ENCODE measurements around the gene HS3ST6.

Gene HS3ST6

DNA sequence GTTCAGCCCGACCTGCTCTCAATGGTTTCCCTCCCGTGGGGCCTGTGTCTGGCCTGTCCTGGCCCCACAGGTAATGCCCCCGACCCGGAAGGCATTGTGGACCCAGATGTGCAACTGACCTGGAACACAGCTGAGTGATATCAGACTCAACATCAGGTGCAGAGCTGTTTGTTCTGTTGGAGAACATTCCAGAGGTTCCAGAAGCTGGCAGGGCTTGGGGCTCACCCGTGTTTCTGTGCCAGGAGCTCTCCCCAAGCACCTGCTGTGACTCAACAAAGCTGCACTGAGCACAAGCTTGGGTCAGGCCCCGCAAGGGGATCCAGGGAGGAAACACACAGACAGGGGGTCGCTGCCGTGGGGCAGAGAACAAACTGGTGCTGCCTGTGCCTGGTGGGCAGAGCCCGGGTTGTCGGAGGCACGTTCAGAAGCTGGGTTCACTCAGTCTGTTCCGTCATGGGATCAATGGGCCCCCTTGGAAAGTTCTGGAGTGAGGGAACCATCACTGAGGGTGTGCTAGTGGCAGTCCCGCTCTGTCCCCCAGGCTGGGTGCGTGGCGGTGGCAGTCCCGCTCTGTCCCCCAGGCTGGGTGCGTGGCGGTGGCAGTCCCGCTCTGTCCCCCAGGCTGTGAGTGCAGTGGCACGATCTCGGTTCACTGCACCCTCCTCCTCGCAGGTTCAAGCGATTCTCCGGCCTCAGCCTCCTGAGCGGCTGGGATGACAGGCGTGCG, 22.1 kb downstream of the HS3ST6 start:
- DNase-seq (ENCODE audit: low read depth): no peak
- TF ChIP-seq CTCF (IDR thresholded peaks at IDR 0.05; ENCODE audit: control insufficient read depth, insufficient read depth, low read depth, low read length, missing control alignments): no peak
- H3K4me3 ChIP-seq (ENCODE audit: control insufficient read depth, low read depth, low read length): no peak overlapping the region

DNA sequence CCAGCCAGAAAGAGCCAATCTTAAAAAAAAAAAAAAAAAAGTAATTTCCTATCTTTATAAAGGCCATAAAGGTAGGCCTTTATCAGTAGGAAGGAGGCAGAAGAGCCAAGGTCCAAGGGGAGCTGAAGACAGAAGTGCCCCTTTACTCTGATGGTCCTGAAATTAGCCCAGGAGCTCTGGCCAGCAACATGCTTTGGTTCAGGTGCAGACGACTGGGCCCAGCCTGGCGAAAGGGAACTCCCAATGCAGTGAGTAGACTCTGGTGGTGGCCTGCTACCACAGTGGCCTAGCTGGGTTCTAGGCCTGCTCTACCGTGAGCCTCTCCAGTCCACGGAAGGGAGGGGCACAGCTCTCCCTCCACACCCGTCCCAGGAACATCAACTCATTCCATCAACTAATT, 23.1 kb downstream of the HS3ST6 start:
- no peak overlapping the region for H3K4me3 ChIP-seq (ENCODE audit: control insufficient read depth, low read depth, low read length)
- TF ChIP-seq CTCF (IDR thresholded peaks at IDR 0.05; ENCODE audit: control insufficient read depth, insufficient read depth, low read depth, low read length, missing control alignments): no peak
- DNase-seq (ENCODE audit: low read depth): no peak

DNA sequence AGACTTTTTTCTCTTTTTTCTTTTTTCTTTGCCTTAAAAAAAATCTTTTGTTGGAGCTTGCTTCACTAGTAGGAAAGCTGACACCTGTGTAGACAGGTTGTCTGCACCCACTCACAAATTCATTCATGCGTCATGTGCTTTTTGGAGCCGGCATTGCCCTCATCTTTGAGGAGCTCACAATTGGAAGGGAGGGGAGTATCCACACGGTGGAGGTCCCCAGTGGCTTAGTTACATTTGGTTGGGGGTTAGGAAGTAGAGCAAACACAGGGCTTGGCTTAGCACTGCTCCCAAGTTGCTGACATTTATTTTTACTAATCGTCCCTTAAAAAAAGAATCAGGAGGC, 27.5 kb downstream of the HS3ST6 start:
- no peak for TF ChIP-seq CTCF (IDR thresholded peaks at IDR 0.05; ENCODE audit: control insufficient read depth, insufficient read depth, low read depth, low read length, missing control alignments)
- no peak overlapping the region for H3K4me3 ChIP-seq (ENCODE audit: control insufficient read depth, low read depth, low read length)
- DNase-seq (ENCODE audit: low read depth): no peak

DNA sequence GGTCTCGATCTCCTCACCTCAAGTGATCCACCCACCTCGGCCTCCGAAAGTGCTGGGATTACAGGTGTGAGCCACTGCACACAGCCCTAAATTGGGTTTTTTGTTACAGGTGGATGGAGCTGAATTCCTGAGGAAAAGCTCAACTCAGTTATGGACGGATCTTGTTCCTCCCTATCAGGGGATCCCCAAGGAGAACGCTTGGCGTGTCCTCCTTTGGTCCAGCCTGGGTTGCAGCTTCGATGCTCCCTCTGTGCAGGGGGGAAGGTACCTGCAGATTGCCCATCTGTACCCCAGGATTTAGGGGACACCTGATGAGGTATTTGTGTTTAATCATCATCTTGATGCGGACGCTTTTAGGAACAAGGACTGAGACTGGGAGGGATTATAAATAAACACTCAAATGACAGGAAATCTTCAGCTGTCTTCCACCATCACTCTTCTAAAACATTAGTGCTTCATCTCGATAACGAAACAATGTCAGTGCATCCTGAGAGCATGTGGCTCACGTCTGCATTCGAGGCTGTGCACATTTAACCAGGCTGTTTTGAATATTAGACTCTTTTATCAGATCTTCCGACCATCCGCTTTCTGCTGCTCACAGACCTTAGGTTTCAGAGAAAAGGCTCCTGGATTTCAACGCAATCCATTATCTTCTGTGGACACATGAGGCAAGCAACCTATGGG, 28.0 kb downstream of the HS3ST6 start:
- no peak for DNase-seq (ENCODE audit: low read depth)
- no peak overlapping the region for H3K4me3 ChIP-seq (ENCODE audit: control insufficient read depth, low read depth, low read length)
- no peak for TF ChIP-seq CTCF (IDR thresholded peaks at IDR 0.05; ENCODE audit: control insufficient read depth, insufficient read depth, low read depth, low read length, missing control alignments)

DNA sequence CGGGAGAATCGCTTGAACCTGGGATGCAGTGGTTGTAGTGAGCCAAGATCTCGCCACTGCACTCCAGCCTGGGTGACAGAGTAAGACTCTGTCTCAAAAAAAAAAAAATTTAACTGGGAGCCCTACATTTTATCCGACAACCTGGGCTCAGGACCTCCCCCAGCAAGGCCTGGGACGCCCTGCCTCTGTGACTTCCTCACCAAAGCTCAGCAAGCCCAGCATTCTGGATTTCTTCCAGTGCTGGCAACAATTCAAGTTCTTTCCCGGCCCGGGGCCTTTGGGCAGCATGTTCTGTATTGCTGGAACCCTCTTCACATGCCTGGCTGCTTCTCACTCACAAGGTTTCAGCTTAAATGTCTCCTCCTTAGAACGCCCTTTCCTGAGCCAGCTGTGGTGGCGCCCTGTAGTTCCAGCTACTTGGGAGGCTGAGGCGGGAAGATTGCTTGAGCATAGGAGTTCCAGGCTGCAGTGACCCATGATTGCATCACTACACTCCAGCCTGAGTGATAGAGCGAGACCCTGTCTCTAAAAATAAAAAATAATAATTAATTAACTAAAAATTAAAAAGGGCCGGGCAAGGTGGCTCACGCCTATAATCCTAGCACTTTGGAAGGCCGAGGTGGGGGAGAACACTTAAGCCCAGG, 30.4 kb downstream of the HS3ST6 start:
- DNase-seq (ENCODE audit: low read depth): no peak
- no peak for TF ChIP-seq CTCF (IDR thresholded peaks at IDR 0.05; ENCODE audit: control insufficient read depth, insufficient read depth, low read depth, low read length, missing control alignments)

DNA sequence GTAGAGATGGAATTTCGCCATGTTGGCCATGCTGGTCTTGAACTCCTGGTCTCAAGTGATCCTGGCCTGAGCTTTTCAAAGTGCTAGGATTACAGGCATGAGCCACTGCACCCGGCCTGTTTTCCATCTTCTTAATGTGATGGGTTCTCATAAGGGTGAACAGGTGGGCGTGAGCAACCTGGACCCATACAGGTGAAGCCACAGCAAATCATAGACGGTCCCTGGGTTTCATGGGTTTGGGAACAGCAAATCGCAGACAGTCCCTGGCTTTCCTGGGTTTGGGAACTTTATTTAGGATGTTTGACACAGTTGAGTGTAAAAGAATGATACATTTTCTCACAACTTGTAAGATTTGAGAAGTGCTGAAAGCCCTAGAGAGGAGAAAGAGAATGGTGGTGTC, 33.3 kb downstream of the HS3ST6 start:
- DNase-seq (ENCODE audit: low read depth): no peak
- H3K4me3 ChIP-seq (ENCODE audit: control insufficient read depth, low read depth, low read length): no peak overlapping the region
- TF ChIP-seq CTCF (IDR thresholded peaks at IDR 0.05; ENCODE audit: control insufficient read depth, insufficient read depth, low read depth, low read length, missing control alignments): no peak

More for the DNA sequence above, 30.4 kb downstream of the HS3ST6 start:
- no peak overlapping the region for H3K4me3 ChIP-seq (ENCODE audit: control insufficient read depth, low read depth, low read length)

Measured in AG09309 (cell line).